Osteocyte (in vitro differentiated cells): ENCODE data around the gene U2AF2. TPM values are rescaled to one million over a fixed set of nuclear protein-coding genes. Genes with fewer than 3 reads are reported as not detected.

ENCODE experiments used
- DNase-seq: peaks from one replicate; pipeline ENCODE4 v3.0.0; 2021; ENCODE audit warnings: mixed read lengths; ENCODE audit not compliant: unreplicated experiment; ENCODE audit errors: extremely low spot score
- H3K27ac Mint-ChIP-seq: one replicate; pipeline ENCODE4 v1.8.0; 2021; ENCODE audit warnings: mild to moderate bottlenecking, mixed read lengths; ENCODE audit not compliant: unreplicated experiment
- H3K27me3 Mint-ChIP-seq: one replicate; pipeline ENCODE4 v1.8.0; 2021; ENCODE audit warnings: mixed read lengths; ENCODE audit not compliant: unreplicated experiment
- H3K36me3 Mint-ChIP-seq: one replicate; pipeline ENCODE4 v1.8.0; 2021; ENCODE audit warnings: mixed read lengths; ENCODE audit not compliant: unreplicated experiment
- H3K4me1 Mint-ChIP-seq: one replicate; pipeline ENCODE4 v1.8.0; 2021; ENCODE audit warnings: mixed read lengths; ENCODE audit not compliant: unreplicated experiment
- H3K4me3 Mint-ChIP-seq: one replicate; pipeline ENCODE4 v1.8.0; 2021; ENCODE audit warnings: mild to moderate bottlenecking, moderate library complexity, mixed read lengths; ENCODE audit not compliant: unreplicated experiment
- H3K9me3 Mint-ChIP-seq: one replicate; pipeline ENCODE4 v1.8.0; 2021; ENCODE audit warnings: mixed read lengths; ENCODE audit not compliant: unreplicated experiment
- CTCF ChIP-seq: fragments of 200-600 bp; sonication (generic); IDR thresholded peaks from 2 replicates; pipeline ENCODE4 v1.5.0; 2021; ENCODE audit warnings: antibody characterized with exemption, mild to moderate bottlenecking, moderate library complexity
- total RNA-seq: library from RNA; stranded (reverse); gene quantifications from 2 replicates; pipeline ENCODE4 v1.2.1, GENCODE V29; 2021

Gene U2AF2
- total RNA-seq, 1 donor from 2014 or later, result 189 TPM

- Mint-ChIP-seq H3K36me3 (peaks cover 17% of the 10 kb centered on the region), H3K27me3 (no peaks in the 10 kb centered on the region), H3K27ac (peak overlapping the region; percentile 27), H3K4me1 (peaks cover 44% of the 10 kb centered on the region), H3K9me3 (no peaks in the 10 kb centered on the region), H3K4me3 (no peak overlapping the region)
- DNase-seq, result no peak
- TF ChIP-seq CTCF, result no peak
Observed at GRCh38 chr19:55673889-55674288, 19.1 kb downstream of the U2AF2 start.

- peaks cover 44% of the 10 kb centered on the region for H3K4me1 Mint-ChIP-seq
- H3K36me3 Mint-ChIP-seq, result peaks cover 14% of the 10 kb centered on the region
- H3K27me3 Mint-ChIP-seq, result no peaks in the 10 kb centered on the region
- no peaks in the 10 kb centered on the region for H3K9me3 Mint-ChIP-seq
- TF ChIP-seq CTCF, result no peak
- DNase-seq, result no peak
- peak overlapping the region; percentile 70 for H3K27ac Mint-ChIP-seq
- H3K4me3 Mint-ChIP-seq, result peak overlapping the region; percentile 97
Observed at GRCh38 chr19:55674459-55674840, 19.6 kb downstream of the U2AF2 start.

- Mint-ChIP-seq H3K27ac (peak within 1 kb of the TSS; percentile 92), H3K27me3 (no peaks in the 10 kb centered on the region), H3K4me1 (peaks cover 44% of the 10 kb centered on the region), H3K36me3 (peaks cover 13% of the 10 kb centered on the region), H3K9me3 (no peaks in the 10 kb centered on the region), H3K4me3 (peak within 1 kb of the TSS; percentile 97)
- no peak for TF ChIP-seq CTCF
- DNase-seq, result peak; percentile 98
Observed at GRCh38 chr19:55674841-55675660, 20.2 kb downstream of the U2AF2 start, which contains the start of gene EPN1. TSS of gene EPN1 (plus strand) at chr19:55675226. CDS start at chr19:55678628, 3,402 bp downstream.

GRCh38 chr19:55675661-55676354 is 21.0 kb downstream of the U2AF2 start:
- no peaks in the 10 kb centered on the region for H3K27me3 Mint-ChIP-seq
- no peak for TF ChIP-seq CTCF
- H3K27ac Mint-ChIP-seq, result peak overlapping the region; percentile 92
- no peak for DNase-seq
- H3K36me3 Mint-ChIP-seq, result peaks cover 15% of the 10 kb centered on the region
- H3K4me1 Mint-ChIP-seq, result peaks cover 41% of the 10 kb centered on the region
- peak overlapping the region; percentile 97 for H3K4me3 Mint-ChIP-seq
- no peaks in the 10 kb centered on the region for H3K9me3 Mint-ChIP-seq

GRCh38 chr19:55676383-55676782 is 21.5 kb downstream of the U2AF2 start:
- Mint-ChIP-seq H3K4me3 (peak overlapping the region; percentile 97), H3K36me3 (peaks cover 15% of the 10 kb centered on the region), H3K27me3 (no peaks in the 10 kb centered on the region), H3K27ac (peak overlapping the region; percentile 35), H3K4me1 (peaks cover 38% of the 10 kb centered on the region), H3K9me3 (no peaks in the 10 kb centered on the region)
- no peak for TF ChIP-seq CTCF
- DNase-seq, result no peak
